ENCODE results near the gene PLCB1.

DNA sequence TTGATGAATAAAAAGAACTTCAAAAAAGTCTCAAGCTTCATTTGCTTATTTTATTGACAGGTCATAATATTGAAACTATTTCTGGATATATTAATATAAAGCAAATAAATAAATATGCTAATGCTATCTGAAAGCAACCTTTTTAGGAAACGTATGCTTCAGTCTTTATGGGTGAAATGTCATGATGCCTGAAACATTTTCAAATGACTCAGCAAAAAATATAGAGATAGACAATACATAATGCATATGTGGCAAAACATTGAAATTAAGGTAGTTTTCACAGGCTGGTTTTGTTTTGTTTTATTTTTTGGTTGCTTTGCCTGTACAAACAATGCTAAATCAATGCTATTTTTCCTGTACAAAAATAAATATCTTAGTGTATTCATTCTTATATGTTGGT, 742.4 kb downstream of the PLCB1 start:
- no peak for TF ChIP-seq EZH2 (IDR thresholded peaks at IDR 0.05; ENCODE audit: low read length)
- TF ChIP-seq, protein P1, sequence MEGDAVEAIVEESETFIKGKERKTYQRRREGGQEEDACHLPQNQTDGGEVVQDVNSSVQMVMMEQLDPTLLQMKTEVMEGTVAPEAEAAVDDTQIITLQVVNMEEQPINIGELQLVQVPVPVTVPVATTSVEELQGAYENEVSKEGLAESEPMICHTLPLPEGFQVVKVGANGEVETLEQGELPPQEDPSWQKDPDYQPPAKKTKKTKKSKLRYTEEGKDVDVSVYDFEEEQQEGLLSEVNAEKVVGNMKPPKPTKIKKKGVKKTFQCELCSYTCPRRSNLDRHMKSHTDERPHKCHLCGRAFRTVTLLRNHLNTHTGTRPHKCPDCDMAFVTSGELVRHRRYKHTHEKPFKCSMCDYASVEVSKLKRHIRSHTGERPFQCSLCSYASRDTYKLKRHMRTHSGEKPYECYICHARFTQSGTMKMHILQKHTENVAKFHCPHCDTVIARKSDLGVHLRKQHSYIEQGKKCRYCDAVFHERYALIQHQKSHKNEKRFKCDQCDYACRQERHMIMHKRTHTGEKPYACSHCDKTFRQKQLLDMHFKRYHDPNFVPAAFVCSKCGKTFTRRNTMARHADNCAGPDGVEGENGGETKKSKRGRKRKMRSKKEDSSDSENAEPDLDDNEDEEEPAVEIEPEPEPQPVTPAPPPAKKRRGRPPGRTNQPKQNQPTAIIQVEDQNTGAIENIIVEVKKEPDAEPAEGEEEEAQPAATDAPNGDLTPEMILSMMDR (optimal IDR thresholded peaks at IDR 0.05 in 1 of 3, IDR thresholded peaks at IDR 0.05 in 1 of 3, conservative IDR thresholded peaks at IDR 0.05 in 1 of 3; ENCODE audit: extremely low read depth in 1 of 3, insufficient read depth in 2 of 3, low read length in 3 of 3) = no peak

Data from keratinocyte (primary cell).